ENCODE results near the gene RTP4. TPM values are rescaled to one million over a fixed set of nuclear protein-coding genes. Genes with fewer than 3 reads are reported as not detected.

Gene RTP4
- total RNA-seq, 2 experiments from 2014 or later, result 1.7 to 2.7 TPM

Other genes starting within 250 kb of the RTP4 start
- gene RPL39L, start 228.9 kb upstream of the RTP4 start, total RNA-seq, result 10 to 100 TPM; 22.5 to 25.2 TPM
- gene RTP1, start 170.9 kb upstream of the RTP4 start, total RNA-seq, result not detected
- gene MASP1, start 76.6 kb upstream of the RTP4 start, total RNA-seq, result not detected